ENCODE data around the gene ARID5B. TPM values are rescaled to one million over a fixed set of nuclear protein-coding genes. Genes with fewer than 3 reads are reported as not detected.
A peak's percentile ranks its signal among the peaks of the same experiment; 100 is the strongest.

The ARID5B gene
- total and polyA plus RNA-seq, 2 of the 4 experiments (the other 2 are of a cell fraction), result 41.0 to 125 TPM

GRCh38 chr10:61941202-61941681, 39.7 kb downstream of the ARID5B start:
- no peak overlapping the region for H3K4me2 ChIP-seq (ENCODE audit: low read depth, low read length)
- peaks cover 22% of the 10 kb centered on the region for H3K4me1 ChIP-seq (ENCODE audit: control insufficient read depth, insufficient read depth, low read length)
- H2BK15ac ChIP-seq (ENCODE audit: low read depth, low read length), result peak overlapping the region; percentile 37; the same call in 1 of the 3 replicates
- H2BK5ac ChIP-seq (ENCODE audit: low read depth, low read length, poor library complexity, severe bottlenecking), result peak overlapping the region; percentile 28
- no peak overlapping the region for H3K27ac ChIP-seq (ENCODE audit: insufficient read depth, low read length)
- BruUV-seq (replicated peaks), result TSS peak; percentile 4
- H2AK5ac ChIP-seq (ENCODE audit: low read depth, low read length), result 0 out of 2 replicates have a peak overlapping the region, but pooled peaks have one; percentile 13
- no peaks in the 10 kb centered on the region for H3K27me3 ChIP-seq (ENCODE audit: control insufficient read depth, insufficient read depth, low read length)
- H3K23ac ChIP-seq (ENCODE audit: low read depth, low read length), result no peak overlapping the region
- H2BK20ac ChIP-seq (ENCODE audit: low read depth, low read length), result peak overlapping the region; percentile 33; the same call in 1 of the 2 replicates
- H3K9me3 ChIP-seq (ENCODE audit: control insufficient read depth, insufficient read depth, low read length), result no peaks in the 10 kb centered on the region
- ChIA-PET CTCF (no interaction called here), POLR2A (ENCODE audit: unreplicated experiment) (no interaction called here)
- peaks cover 21 to 63% of the 10 kb centered on the region in 2 experiments for H3K79me1 ChIP-seq (ENCODE audit: low read depth in 1 of 2, low read length in 2 of 2)
- intact Hi-C loops (cut with micrococcal nuclease), result no loop called here
- DNase-seq, result no peak
- no peak overlapping the region for H3K9ac ChIP-seq (ENCODE audit: low read depth, low read length)
- peaks cover 15% of the 10 kb centered on the region; the same call in 1 of the 2 replicates for H4K20me1 ChIP-seq (ENCODE audit: insufficient read depth, low read length)
- peak overlapping the region; percentile 71 for H3K18ac ChIP-seq (ENCODE audit: low read depth, low read length)
- no peak overlapping the region; the same call in 1 of the 2 replicates for H3K4ac ChIP-seq (ENCODE audit: low read depth, low read length)
- in situ Hi-C loops (cut with MboI; ENCODE audit: low sequenced_read_pairs), result no loop called here
- no peak overlapping the region for H2AFZ ChIP-seq (replicated peaks; ENCODE audit: low read length, poor library complexity)
- peaks cover 12% of the 10 kb centered on the region for H3K36me3 ChIP-seq (ENCODE audit: control insufficient read depth, insufficient read depth, low read length)
- no peak overlapping the region for H4K91ac ChIP-seq (ENCODE audit: insufficient read depth, low read depth, low read length)
- no peak overlapping the region for H2BK120ac ChIP-seq (ENCODE audit: low read depth, low read length)
- H4K5ac ChIP-seq (ENCODE audit: low read depth, low read length), result peak overlapping the region; percentile 24; the same call in 1 of the 2 replicates
- peak overlapping the region in 1 of 2 experiments; percentile 46; a peak in 1 of 4 replicates for H4K8ac ChIP-seq (ENCODE audit: low read depth in 2 of 2, low read length in 2 of 2)
- H2AK9ac ChIP-seq (replicated peaks; ENCODE audit: low read depth, low read length, poor library complexity), result no peak overlapping the region
- peaks cover 7% of the 10 kb centered on the region for H3K9me1 ChIP-seq (ENCODE audit: insufficient read depth, low read length)
- H3K14ac ChIP-seq (replicated peaks; ENCODE audit: low read depth, low read length), result 0 out of 2 replicates have a peak overlapping the region, but pooled peaks have one; percentile 33
- no peak for TF ChIP-seq RAD21 (IDR thresholded peaks at IDR 0.05; ENCODE audit: low read length)
- TF ChIP-seq FOS (IDR thresholded peaks at IDR 0.05; ENCODE audit: low read depth, low read length), result no peak
- TF ChIP-seq CTCF (conservative IDR thresholded peaks at IDR 0.05; ENCODE audit: low read depth, low read length), result no peak
- TF ChIP-seq SMC3 (IDR thresholded peaks at IDR 0.05; ENCODE audit: low read depth, low read length), result no peak
- TF ChIP-seq MAFK (IDR thresholded peaks at IDR 0.05; ENCODE audit: low read depth, low read length), result no peak
- TF ChIP-seq RCOR1 (IDR thresholded peaks at IDR 0.05; ENCODE audit: insufficient replicate concordance, low read length), result no peak
- TF ChIP-seq, protein P1, sequence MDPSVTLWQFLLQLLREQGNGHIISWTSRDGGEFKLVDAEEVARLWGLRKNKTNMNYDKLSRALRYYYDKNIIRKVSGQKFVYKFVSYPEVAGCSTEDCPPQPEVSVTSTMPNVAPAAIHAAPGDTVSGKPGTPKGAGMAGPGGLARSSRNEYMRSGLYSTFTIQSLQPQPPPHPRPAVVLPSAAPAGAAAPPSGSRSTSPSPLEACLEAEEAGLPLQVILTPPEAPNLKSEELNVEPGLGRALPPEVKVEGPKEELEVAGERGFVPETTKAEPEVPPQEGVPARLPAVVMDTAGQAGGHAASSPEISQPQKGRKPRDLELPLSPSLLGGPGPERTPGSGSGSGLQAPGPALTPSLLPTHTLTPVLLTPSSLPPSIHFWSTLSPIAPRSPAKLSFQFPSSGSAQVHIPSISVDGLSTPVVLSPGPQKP (IDR thresholded peaks at IDR 0.05; ENCODE audit: borderline replicate concordance, low read depth, low read length), result no peak
- H3K4me3 ChIP-seq (ENCODE audit: insufficient read depth, low read depth, low read length), result no peak overlapping the region
- dilution Hi-C loops (cut with HindIII; ENCODE audit: low sequenced_read_pairs, unreplicated experiment), result no loop called here
- ATAC-seq (ENCODE audit: low read depth), result no peak
- no CpG with 5 or more reads among the region's 4 CpGs for WGBS, 2 experiments (ENCODE audit: extremely low coverage in 2 of 2, insufficient read length in 1 of 2)
- H3K56ac ChIP-seq (ENCODE audit: extremely low read depth, insufficient read depth, low read length), result no peak overlapping the region
